ENCODE measurements around the gene PIERCE2.
A peak's percentile ranks its signal among the peaks of the same experiment; 100 is the strongest.
"Not testable (repeated sequence)": the region's sequence is repeated elsewhere in the genome, so short reads cannot be mapped to it uniquely, and the experiment has no call there.

Gene PIERCE2, protein sequence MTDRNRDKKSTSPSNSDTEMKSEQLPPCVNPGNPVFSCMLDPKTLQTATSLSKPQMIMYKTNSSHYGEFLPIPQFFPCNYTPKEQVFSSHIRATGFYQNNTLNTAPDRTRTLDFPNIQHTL

GRCh38 chr15:55408012-55408928 is at the start of gene PIERCE2, which contains the start of gene CCPG1:
PIERCE2 (plus strand) TSS chr15:55408495; CDS start chr15:55408769, 274 bp downstream.
CCPG1 (minus strand) TSS chr15:55408359; CDS start chr15:55389424, 18,935 bp downstream.
- DNase-seq (ENCODE audit: low read depth in 2 of 2) = peak; percentile 62 to 71

GRCh38 chr15:55360256-55360655 is 48.0 kb upstream of the PIERCE2 start:
- DNase-seq (ENCODE audit: low read depth in 2 of 2) = no peak

DNA sequence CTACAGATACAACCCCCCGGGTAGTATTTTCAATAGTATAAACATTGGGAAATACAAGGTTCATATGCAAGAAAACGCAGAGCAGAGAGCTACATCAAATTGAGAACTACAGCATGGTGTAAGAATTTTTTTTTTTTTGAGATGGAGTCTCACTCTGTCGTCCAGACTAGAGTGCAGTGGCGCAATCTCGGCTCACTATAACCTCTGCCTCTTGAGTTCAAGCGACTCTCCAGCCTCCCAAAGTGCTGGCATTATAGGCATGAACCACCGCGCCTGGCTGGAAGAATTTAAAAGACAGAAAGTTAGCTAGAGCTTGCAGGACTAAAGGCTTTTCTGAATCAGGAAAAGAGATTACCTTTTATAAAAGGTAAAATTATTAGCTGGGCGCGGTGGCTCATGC is 47.2 kb upstream of the PIERCE2 start:
- no peak for DNase-seq (ENCODE audit: low read depth in 2 of 2)

- no peak for DNase-seq (ENCODE audit: low read depth in 2 of 2)
Measured at GRCh38 chr15:55362641-55363040, 45.7 kb upstream of the PIERCE2 start.

GRCh38 chr15:55366981-55367380 is 41.3 kb upstream of the PIERCE2 start:
- no peak for DNase-seq (ENCODE audit: low read depth in 2 of 2)

DNA sequence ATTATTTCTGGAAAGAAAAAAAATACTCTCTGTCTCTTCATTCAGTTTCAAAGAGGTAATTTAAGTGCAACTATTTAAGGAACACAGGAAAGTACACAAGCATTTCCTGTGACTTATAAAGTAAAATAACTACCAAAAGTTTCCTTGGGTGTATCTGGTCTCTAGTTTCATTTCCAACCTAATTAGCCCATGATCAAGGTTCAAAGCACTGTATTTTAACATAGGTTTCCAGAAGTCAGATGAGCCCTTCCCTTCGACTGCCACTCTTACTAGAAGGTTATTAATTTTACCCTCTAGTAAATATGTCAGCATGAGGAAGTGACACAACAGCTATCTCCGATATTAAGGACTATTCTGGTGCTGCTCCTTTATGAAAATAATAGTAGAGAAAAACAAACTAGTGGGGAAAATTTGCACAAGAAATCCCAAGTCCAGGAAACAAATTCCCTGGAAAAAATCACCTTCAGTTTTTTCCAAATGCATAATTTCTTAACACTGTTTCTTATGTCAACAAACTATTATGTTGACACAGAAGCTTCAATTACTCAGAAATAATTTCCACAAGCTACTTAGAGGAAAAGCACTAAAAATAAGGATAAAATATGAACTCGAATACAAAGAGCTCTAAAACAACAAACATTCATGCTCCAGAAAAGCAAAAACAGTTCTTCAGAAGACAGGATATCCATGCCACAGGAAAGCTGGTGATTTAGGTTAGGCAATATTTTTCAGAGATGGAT is 35.4 kb upstream of the PIERCE2 start:
- no peak for DNase-seq (ENCODE audit: low read depth in 2 of 2)

GRCh38 chr15:55379095-55379494 is 29.2 kb upstream of the PIERCE2 start:
- DNase-seq (ENCODE audit: low read depth in 2 of 2) = no peak

DNA sequence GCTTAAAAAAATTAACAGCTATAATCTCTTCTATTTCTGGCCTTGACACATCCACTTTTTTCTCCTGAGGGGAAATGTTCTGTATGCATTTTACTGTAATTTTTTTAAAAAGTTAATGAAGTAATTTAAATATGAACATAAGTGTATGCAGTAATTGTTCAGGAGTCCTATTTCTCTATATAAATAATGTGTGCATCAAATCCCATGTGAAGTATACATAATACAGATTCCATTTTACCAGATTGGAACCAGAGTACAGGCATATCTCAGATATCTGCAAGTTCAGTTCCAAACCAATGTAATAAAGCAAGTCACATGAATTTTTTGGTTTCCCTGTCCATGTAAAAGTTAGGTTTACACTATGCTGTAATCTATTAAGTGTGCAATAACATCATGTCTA is 26.7 kb upstream of the PIERCE2 start:
- no peak for DNase-seq (ENCODE audit: low read depth in 2 of 2)

DNA sequence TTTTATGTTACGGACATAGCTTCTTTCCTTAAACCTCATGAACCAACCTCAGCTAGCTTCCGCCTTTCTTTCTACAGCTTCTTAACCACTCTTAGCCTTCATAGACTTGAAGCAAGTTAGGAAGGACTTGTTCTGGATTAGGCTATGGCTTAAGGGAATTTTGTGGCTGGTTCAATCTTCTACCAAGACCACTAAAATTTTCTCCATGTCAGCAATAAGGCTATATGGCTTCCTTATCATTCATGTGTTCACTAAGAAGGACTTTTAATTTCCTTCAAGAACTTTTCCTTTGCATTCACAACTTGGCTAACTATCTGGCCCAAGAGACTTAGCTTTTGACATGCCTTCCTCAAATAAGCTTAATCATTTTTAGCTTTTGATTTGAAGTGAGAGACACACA is 24.6 kb upstream of the PIERCE2 start:
- DNase-seq (ENCODE audit: low read depth in 2 of 2) = no peak

DNA sequence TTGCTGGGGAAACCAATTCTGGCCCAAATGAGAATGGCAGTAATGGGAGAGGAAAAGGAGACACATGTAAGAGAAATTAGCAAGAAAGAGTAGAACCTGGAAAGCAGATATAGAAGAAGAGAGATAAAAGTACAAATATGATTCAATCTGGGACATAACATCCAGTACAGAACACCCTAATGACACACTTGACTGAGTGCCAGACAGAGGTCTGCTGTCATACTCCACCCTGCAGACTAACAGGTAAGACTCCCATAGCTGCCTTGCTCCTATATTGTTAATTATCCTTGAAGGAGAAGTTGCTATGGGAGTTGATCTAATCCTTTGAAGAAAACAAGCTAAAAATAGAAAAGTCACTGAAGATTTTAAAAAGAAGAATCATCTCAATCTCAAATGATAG is 21.3 kb upstream of the PIERCE2 start:
- no peak for DNase-seq (ENCODE audit: low read depth in 2 of 2)

- no peak for DNase-seq (ENCODE audit: low read depth in 2 of 2)
Measured at GRCh38 chr15:55389264-55389607, 19.1 kb upstream of the PIERCE2 start.

DNA sequence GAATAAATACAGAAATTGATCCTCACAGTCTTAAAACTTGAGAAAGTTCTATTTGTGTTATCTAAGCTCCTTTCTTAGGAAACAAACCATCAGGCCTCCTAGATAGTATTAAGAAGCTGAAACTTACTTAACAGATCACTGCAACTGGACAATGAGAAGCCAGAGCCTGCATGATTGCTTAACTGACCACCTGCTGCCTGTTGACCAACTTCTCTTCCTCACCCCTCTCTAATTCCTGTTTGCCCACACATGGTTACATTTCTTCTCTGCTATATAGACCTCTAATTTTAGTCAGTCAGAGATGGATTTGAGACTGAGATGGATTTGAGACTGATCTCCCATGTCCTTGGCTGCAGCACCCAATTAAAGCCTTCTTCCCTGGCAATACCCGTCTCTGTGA is 13.6 kb upstream of the PIERCE2 start:
- DNase-seq (ENCODE audit: low read depth in 2 of 2) = no peak

DNA sequence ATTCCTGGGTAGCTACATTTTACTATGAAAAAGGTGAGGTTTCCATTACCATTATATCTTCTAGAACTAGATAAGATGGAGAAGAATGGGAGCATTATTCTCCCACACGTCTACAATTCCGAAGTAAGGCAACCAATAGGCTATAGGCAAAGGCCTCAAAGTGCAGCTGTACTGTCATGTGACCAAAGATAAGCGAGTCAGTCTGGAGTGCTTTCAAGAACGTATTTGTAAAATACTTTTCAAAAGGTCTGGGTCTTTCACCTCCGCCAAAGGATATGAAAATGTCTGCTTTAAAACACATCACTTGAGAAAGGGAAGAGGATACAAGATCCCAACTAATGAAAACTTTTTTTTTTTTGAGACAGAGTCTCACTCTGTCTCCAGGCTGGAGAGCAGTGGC is 10.1 kb upstream of the PIERCE2 start:
- no peak for DNase-seq (ENCODE audit: low read depth in 2 of 2)

DNA sequence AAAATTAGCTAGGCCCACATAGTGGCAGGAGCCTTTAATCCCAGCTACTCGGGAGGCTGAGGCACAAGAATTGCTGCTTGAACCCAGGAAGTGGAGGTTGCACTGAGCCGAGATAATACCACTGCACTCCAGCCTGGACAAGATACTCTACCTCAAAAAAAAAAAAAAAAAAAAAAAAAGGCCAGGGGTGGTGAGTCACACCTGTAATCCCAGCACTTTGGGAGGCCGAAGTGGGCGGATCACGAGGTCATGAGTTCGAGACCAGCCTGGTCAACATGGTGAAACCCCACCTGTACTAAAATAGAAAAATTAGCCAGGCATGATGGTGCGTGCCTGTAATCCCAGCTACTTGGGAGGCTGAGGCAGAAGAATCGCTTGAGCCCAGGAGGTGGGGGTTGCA is 8.2 kb upstream of the PIERCE2 start:
- not testable (repeated sequence) for DNase-seq (ENCODE audit: low read depth in 2 of 2)

- no peak for DNase-seq (ENCODE audit: low read depth in 2 of 2)
Measured at GRCh38 chr15:55401786-55402246, 6.5 kb upstream of the PIERCE2 start.

GRCh38 chr15:55402707-55403106 is 5.6 kb upstream of the PIERCE2 start:
- no peak for DNase-seq (ENCODE audit: low read depth in 2 of 2)

DNA sequence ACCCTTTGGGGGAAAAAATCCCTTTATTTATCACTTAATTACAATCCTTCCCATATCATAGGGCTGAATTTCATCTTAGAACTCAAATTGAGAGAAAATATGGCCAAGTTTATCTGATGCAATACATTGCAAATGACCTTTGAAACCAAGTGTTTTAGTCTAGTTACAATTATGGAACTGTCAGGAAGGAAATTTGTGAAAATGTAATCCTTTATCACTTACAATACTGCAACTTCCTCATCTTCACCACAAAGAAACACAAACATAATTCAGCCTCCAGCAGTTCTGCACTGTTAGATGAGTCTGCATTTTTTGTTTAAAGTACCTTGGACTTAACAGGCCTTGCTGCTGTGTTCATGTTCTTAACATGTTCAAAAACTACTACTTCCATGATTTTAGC is 4.8 kb upstream of the PIERCE2 start:
- no peak for DNase-seq (ENCODE audit: low read depth in 2 of 2)

GRCh38 chr15:55407498-55408011 is 740 bp upstream of the PIERCE2 start:
- DNase-seq (ENCODE audit: low read depth in 2 of 2) = no peak

GRCh38 chr15:55408976-55409375 is 681 bp downstream of the PIERCE2 start:
- DNase-seq (ENCODE audit: low read depth in 2 of 2) = not testable (repeated sequence)

DNA sequence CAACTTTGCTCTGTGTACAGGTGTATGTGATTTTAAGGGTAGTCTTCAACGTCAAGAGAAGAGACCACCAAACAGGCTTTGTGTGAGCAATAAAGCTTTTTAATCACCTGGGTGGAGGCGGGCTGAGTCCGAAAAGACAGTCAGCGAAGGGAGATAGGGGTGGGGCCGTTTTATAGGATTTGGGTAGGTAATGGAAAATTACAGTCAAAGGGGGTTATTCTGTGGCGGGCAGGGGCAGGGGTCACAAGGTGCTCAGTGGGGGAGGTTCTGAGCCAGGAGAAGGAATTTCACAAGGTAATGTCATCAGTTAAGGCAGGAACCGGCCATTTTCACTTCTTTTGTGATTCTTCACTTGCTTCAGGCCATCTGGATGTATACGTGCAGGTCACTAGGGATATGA is 9.4 kb downstream of the PIERCE2 start:
- not testable (repeated sequence) for DNase-seq (ENCODE audit: low read depth in 2 of 2)

- DNase-seq (ENCODE audit: low read depth in 2 of 2) = no peak
Measured at GRCh38 chr15:55420171-55420866, 12.0 kb downstream of the PIERCE2 start.

DNA sequence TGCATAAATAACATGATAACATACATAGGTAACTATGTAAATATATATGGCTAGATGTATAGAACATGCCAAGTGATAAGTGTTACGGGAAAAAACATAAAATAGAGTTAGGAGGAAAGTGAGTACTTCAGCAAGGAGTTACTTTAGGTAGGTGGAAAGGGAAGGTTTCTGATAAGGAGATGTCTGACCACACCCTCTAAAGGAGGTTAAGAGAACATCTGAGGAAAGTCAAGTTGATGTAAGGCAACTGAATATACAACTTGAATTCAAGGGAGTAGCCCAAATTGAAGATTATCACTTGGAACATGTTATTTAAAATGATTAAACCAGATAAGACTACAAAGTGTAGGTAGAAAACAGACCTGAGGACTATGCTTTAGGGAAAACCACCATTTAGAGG is 13.8 kb downstream of the PIERCE2 start:
- DNase-seq (ENCODE audit: low read depth in 2 of 2) = no peak
